Measurements from ENCODE around the gene GRK4.
A peak's percentile ranks its signal among the peaks of the same experiment; 100 is the strongest.
"Not testable (repeated sequence)": the region's sequence is repeated elsewhere in the genome, so short reads cannot be mapped to it uniquely, and the experiment has no call there.

The GRK4 gene

GRCh38 chr4:3043282-3044020, 80.1 kb downstream of the GRK4 start:
- peak; percentile 44 for DNase-seq

GRCh38 chr4:3044870-3045819, 81.8 kb downstream of the GRK4 start:
- DNase-seq = peak; percentile 91

- DNase-seq = peak; percentile 52
These were observed 82.8 kb downstream of the GRK4 start for GRCh38 chr4:3046162-3046561.

- no peak for DNase-seq
These were observed 83.3 kb downstream of the GRK4 start for GRCh38 chr4:3046623-3047022.

GRCh38 chr4:3047464-3048286, 84.3 kb downstream of the GRK4 start:
- peak; percentile 92 for DNase-seq

- not testable (repeated sequence) for DNase-seq
These were observed 87.9 kb downstream of the GRK4 start for GRCh38 chr4:3051141-3051897.

GRCh38 chr4:3054169-3054759, 90.9 kb downstream of the GRK4 start:
- DNase-seq = no peak

GRCh38 chr4:3059943-3060342, 96.6 kb downstream of the GRK4 start:
- no peak for DNase-seq

GRCh38 chr4:3060946-3061345, 97.6 kb downstream of the GRK4 start:
- no peak for DNase-seq

- no peak for DNase-seq
These were observed 99.1 kb downstream of the GRK4 start for GRCh38 chr4:3062471-3062870.

- DNase-seq = no peak
These were observed 102.2 kb downstream of the GRK4 start for GRCh38 chr4:3065551-3065950.

- DNase-seq = no peak
These were observed 103.5 kb downstream of the GRK4 start for GRCh38 chr4:3066836-3067400.

GRCh38 chr4:3067473-3068001, 104.2 kb downstream of the GRK4 start:
- DNase-seq = no peak

GRCh38 chr4:3069661-3070199, 106.4 kb downstream of the GRK4 start:
- no peak for DNase-seq

- no peak for DNase-seq
These were observed 107.5 kb downstream of the GRK4 start for GRCh38 chr4:3070709-3071500.

GRCh38 chr4:3071811-3072210, 108.4 kb downstream of the GRK4 start:
- DNase-seq = no peak

- DNase-seq = no peak
These were observed 110.0 kb downstream of the GRK4 start for GRCh38 chr4:3073158-3074077.

GRCh38 chr4:3074078-3074845, 110.9 kb downstream of the GRK4 start, which contains the start of the genes HTT and HTT-AS:
TSS of gene HTT (plus strand) at chr4:3074681. CDS start at chr4:3074826, 145 bp downstream.
TSS of gene HTT-AS (minus strand) at chr4:3074538.
- DNase-seq = peak; percentile 95
